ENCODE measurements around the gene HDAC7. TPM values are rescaled to one million over a fixed set of nuclear protein-coding genes. Genes with fewer than 3 reads are reported as not detected.

HDAC7 gene
- total RNA-seq, 1 experiment from 2014 or later: 17.2 TPM

- DNase-seq (ENCODE audit: extremely low read depth, low read depth): no peak
Measured at GRCh38 chr12:47736877-47737676, 82.6 kb downstream of the HDAC7 start.

- DNase-seq (ENCODE audit: extremely low read depth, low read depth): no peak
Measured at GRCh38 chr12:47736216-47736615, 83.5 kb downstream of the HDAC7 start.

- no peak for DNase-seq (ENCODE audit: extremely low read depth, low read depth)
Measured at GRCh38 chr12:47735649-47736048, 84.1 kb downstream of the HDAC7 start.

- DNase-seq (ENCODE audit: extremely low read depth, low read depth): no peak
Measured at GRCh38 chr12:47734725-47735480, 84.8 kb downstream of the HDAC7 start.

- no peak for DNase-seq (ENCODE audit: extremely low read depth, low read depth)
Measured at GRCh38 chr12:47733142-47733541, 86.6 kb downstream of the HDAC7 start.

Other genes starting within 250 kb of the HDAC7 start
- gene RPAP3, start 113.9 kb downstream of the HDAC7 start, total RNA-seq (2014; rRNA removed; shearing (Covaris generic)): 37.9 and 43.7 TPM in 2 replicates
- 0.17 and 0.37 TPM in 2 replicates for gene ENDOU, start 94.4 kb downstream of the HDAC7 start, total RNA-seq (2014; rRNA removed; shearing (Covaris generic))
- 7.6 and 10.8 TPM in 2 replicates for gene RAPGEF3, start 61.0 kb downstream of the HDAC7 start, total RNA-seq (2014; rRNA removed; shearing (Covaris generic))
- 111 and 123 TPM in 2 replicates for gene SLC48A1, start 46.7 kb downstream of the HDAC7 start, total RNA-seq (2014; rRNA removed; shearing (Covaris generic))
- 2.4 TPM in 2 replicates for gene VDR, start 85.1 kb upstream of the HDAC7 start, total RNA-seq (2014; rRNA removed; shearing (Covaris generic))
- 191 and 195 TPM in 2 replicates for gene TMEM106C, start 143.7 kb upstream of the HDAC7 start, total RNA-seq (2014; rRNA removed; shearing (Covaris generic))
- 4.0 and 4.8 TPM in 2 replicates for gene COL2A1, start 184.6 kb upstream of the HDAC7 start, total RNA-seq (2014; rRNA removed; shearing (Covaris generic))

Measured in NCI-H460 (cell line).